Osteocyte (in vitro differentiated cells): ENCODE measurements around the gene CD3E. TPM values are rescaled to one million over a fixed set of nuclear protein-coding genes. Genes with fewer than 3 reads are reported as not detected.

ENCODE experiments used
- DNase-seq: peaks from one replicate; pipeline ENCODE4 v3.0.0; 2021; ENCODE audit warnings: mixed read lengths; ENCODE audit not compliant: unreplicated experiment; ENCODE audit errors: extremely low spot score
- H3K27ac Mint-ChIP-seq: one replicate; pipeline ENCODE4 v1.8.0; 2021; ENCODE audit warnings: mild to moderate bottlenecking, mixed read lengths; ENCODE audit not compliant: unreplicated experiment
- H3K27me3 Mint-ChIP-seq: one replicate; pipeline ENCODE4 v1.8.0; 2021; ENCODE audit warnings: mixed read lengths; ENCODE audit not compliant: unreplicated experiment
- H3K36me3 Mint-ChIP-seq: one replicate; pipeline ENCODE4 v1.8.0; 2021; ENCODE audit warnings: mixed read lengths; ENCODE audit not compliant: unreplicated experiment
- H3K4me1 Mint-ChIP-seq: one replicate; pipeline ENCODE4 v1.8.0; 2021; ENCODE audit warnings: mixed read lengths; ENCODE audit not compliant: unreplicated experiment
- H3K4me3 Mint-ChIP-seq: one replicate; pipeline ENCODE4 v1.8.0; 2021; ENCODE audit warnings: mild to moderate bottlenecking, moderate library complexity, mixed read lengths; ENCODE audit not compliant: unreplicated experiment
- H3K9me3 Mint-ChIP-seq: one replicate; pipeline ENCODE4 v1.8.0; 2021; ENCODE audit warnings: mixed read lengths; ENCODE audit not compliant: unreplicated experiment
- total RNA-seq: library from RNA; stranded (reverse); gene quantifications from 2 replicates; pipeline ENCODE4 v1.2.1, GENCODE V29; 2021
- TF ChIP-seq, protein P1 (sequence below): fragments of 200-600 bp; sonication (generic); IDR thresholded peaks from 2 replicates; pipeline ENCODE4 v1.5.0; 2021; ENCODE audit warnings: antibody characterized with exemption, mild to moderate bottlenecking, moderate library complexity

Gene CD3E
- total RNA-seq, 1 donor from 2014 or later, result not detected

DNA sequence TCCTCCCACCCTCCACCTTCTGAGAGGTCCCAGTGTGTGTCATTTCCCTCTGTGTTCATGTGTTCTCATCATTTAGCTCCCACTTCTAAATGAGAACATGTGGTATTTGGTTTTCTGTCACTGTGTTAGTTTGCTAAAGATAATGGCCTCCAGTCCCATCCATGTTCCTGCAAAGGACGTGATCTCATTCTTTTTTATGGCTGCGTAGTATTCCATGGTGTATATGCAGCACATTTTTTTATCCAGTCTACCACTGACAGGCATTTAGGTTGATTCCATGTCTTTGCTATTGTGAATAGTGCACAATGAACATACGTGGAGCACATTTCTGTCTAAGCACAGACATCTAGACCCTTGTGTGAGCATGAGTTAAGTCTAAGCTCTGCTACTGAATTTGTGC lies 5.7 kb downstream of the CD3E start:
- no peaks in the 10 kb centered on the region for H3K4me1 Mint-ChIP-seq
- no peaks in the 10 kb centered on the region for H3K9me3 Mint-ChIP-seq
- no peak overlapping the region for H3K4me3 Mint-ChIP-seq

DNA sequence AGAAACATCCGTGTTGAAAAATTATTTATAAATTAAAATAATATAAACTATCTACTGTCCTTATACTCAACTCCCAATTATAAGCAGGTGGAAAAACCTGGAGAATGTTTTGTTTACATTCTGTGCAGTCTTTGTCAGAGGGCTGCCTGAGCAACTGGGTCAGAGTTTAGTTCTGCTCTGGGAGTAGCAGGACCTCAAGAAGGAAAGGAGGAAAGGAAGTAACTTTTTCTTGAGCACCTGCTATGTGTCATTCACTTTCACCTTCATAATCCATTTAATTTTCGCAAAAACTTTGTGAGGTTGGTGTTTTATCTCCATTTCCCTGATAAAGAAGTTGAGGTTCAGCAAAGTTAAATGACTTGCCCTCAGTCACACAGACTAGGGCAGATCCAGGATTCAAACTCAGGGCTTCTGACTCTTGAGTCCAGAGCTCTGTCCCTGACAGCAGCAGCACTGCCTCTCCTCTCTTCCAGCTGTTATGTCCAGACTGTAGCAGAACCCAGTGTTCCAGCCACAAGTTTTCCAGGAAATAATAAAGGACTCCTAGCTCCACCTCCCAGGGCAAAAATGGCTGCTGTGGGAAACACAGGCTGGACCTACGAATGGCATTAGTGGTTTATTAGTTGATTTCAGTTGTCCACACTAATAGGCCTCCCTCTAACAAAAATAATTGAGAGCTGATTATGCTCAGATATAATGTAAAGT lies 6.4 kb downstream of the CD3E start:
- TF ChIP-seq, protein P1, sequence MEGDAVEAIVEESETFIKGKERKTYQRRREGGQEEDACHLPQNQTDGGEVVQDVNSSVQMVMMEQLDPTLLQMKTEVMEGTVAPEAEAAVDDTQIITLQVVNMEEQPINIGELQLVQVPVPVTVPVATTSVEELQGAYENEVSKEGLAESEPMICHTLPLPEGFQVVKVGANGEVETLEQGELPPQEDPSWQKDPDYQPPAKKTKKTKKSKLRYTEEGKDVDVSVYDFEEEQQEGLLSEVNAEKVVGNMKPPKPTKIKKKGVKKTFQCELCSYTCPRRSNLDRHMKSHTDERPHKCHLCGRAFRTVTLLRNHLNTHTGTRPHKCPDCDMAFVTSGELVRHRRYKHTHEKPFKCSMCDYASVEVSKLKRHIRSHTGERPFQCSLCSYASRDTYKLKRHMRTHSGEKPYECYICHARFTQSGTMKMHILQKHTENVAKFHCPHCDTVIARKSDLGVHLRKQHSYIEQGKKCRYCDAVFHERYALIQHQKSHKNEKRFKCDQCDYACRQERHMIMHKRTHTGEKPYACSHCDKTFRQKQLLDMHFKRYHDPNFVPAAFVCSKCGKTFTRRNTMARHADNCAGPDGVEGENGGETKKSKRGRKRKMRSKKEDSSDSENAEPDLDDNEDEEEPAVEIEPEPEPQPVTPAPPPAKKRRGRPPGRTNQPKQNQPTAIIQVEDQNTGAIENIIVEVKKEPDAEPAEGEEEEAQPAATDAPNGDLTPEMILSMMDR, result no peak
- no peaks in the 10 kb centered on the region for H3K4me1 Mint-ChIP-seq

More for the DNA sequence above, 5.7 kb downstream of the CD3E start:
- Mint-ChIP-seq H3K36me3 (no peaks in the 10 kb centered on the region), H3K27me3 (peaks cover 37% of the 10 kb centered on the region), H3K27ac (no peak overlapping the region)
- TF ChIP-seq, protein P1, result no peak
- no peak for DNase-seq

DNA sequence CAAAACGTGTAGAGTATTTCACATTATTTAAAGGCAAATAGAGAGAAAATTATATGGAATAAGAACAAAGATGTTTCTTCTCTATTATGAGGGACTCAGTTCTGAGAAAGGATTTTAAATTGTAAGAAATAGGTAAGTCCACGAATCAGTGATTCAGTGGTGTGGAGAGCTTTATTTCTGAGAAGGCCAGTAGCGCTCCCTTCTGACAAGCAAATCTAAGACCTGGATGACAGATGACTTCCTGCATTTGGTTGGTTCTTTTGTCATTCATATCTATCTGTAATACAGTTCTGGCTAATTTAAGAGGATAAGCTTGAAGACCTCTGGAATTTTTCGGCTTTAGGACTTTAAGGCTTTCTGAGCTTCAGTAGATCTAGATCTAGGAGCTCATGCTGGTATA lies 7.0 kb downstream of the CD3E start:
- H3K4me3 Mint-ChIP-seq, result no peak overlapping the region
- H3K36me3 Mint-ChIP-seq, result no peaks in the 10 kb centered on the region
- DNase-seq, result no peak
- H3K4me1 Mint-ChIP-seq, result peaks cover 5% of the 10 kb centered on the region
- TF ChIP-seq, protein P1, result no peak
- no peak overlapping the region for H3K27ac Mint-ChIP-seq
- H3K27me3 Mint-ChIP-seq, result peaks cover 41% of the 10 kb centered on the region
- no peaks in the 10 kb centered on the region for H3K9me3 Mint-ChIP-seq

More for the DNA sequence above, 6.4 kb downstream of the CD3E start:
- Mint-ChIP-seq H3K27ac (no peak overlapping the region), H3K36me3 (no peaks in the 10 kb centered on the region), H3K9me3 (no peaks in the 10 kb centered on the region), H3K4me3 (no peak overlapping the region), H3K27me3 (peaks cover 39% of the 10 kb centered on the region)
- no peak for DNase-seq

DNA sequence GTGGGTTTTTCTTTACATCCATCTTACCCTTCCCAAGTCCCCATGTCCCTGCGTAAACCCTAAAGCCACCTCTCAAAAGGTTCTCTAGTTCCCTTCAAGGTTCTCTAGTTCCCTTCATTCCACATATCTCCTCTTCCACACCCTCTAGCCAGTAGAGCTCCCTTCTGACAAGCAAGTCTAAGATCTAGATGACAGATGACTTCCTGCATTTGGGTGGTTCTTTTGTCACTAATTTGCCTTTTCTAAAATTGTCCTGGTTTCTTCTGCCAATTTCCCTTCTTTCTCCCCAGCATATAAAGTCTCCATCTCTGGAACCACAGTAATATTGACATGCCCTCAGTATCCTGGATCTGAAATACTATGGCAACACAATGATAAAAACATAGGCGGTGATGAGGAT lies 7.8 kb downstream of the CD3E start:
- peaks cover 5% of the 10 kb centered on the region for H3K4me1 Mint-ChIP-seq
- DNase-seq, result no peak
- H3K4me3 Mint-ChIP-seq, result no peak overlapping the region
- peaks cover 1% of the 10 kb centered on the region for H3K36me3 Mint-ChIP-seq
- H3K27ac Mint-ChIP-seq, result no peak overlapping the region
- peaks cover 45% of the 10 kb centered on the region for H3K27me3 Mint-ChIP-seq
- no peaks in the 10 kb centered on the region for H3K9me3 Mint-ChIP-seq
- TF ChIP-seq, protein P1, result no peak

DNA sequence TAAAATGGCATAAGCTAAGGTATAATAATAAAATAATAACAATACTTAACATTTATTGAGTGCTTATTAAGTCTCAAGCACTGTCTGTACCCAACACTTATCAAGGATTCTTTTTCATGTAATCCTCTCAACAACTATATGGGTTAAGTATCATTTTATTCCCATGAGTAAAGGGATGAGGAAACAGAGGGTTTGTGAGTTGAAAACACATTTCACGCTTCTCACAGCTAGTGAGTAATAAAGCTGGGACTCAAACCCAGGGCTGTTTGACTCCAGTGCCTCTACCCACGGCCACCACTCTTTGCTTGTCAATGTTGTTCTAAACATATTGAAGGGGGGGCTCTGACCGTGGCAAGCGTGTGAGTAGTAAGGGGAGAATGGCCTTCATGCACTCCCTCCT lies 8.7 kb downstream of the CD3E start:
- no peak for DNase-seq
- H3K4me3 Mint-ChIP-seq, result no peak overlapping the region
- H3K27ac Mint-ChIP-seq, result no peak overlapping the region
- H3K36me3 Mint-ChIP-seq, result peaks cover 2% of the 10 kb centered on the region
- TF ChIP-seq, protein P1, result no peak
- peaks cover 5% of the 10 kb centered on the region for H3K4me1 Mint-ChIP-seq
- no peaks in the 10 kb centered on the region for H3K9me3 Mint-ChIP-seq
- H3K27me3 Mint-ChIP-seq, result peaks cover 46% of the 10 kb centered on the region
